Hypothalamus (tissue), 51 donors: Measurements from ENCODE around the gene CASP12.

Experiments
- DNase-seq, 51 donors: peaks; one replicate each; lab custom pipeline; 2025; lab: John Stamatoyannopoulos, UW

CASP12 gene

DNA sequence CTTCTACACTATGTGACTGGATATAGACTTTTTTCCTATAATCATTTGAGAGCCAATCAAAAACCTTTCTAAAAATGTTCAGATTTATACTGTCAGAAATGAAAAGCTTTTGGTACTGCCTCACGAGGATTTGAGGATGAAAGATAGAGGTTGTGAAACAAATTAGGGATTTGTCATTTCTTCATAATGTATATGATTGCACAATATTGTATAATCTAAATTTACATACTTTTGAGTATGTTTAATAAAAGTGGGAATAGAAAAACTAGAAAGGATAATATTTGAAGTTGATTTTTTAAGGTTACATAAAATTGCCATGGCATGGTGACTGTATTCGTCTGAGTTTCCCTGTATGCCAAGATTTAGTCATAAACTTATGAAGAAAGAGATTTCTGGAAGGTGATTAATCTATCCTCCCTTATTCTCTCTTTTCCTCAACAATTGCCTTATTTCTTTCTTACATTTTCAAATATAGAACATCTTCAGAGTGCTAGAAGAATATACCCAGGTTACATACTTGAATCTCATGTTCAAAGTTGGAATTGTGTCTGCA lies 56.2 kb downstream of the CASP12 start:
- no peak for DNase-seq

DNA sequence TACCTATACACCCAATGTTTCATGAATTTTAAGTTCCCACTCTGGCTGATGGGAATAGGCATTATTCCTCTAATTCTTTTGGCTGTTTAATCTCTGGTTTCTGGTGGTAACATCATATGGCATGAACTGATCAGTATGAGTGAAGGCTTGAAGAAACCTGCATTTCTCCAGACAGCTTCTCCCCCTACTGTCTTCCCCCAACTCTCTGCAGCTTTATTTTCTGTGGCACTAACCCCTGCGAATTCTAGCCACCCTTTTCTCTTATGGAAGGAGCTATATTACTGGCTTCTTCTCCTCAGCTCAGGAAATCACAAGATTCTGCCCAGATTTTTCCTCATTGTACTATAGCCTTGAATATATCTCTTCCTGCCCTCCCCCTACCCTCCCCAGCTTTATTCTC lies 57.1 kb downstream of the CASP12 start:
- DNase-seq: no peak

DNA sequence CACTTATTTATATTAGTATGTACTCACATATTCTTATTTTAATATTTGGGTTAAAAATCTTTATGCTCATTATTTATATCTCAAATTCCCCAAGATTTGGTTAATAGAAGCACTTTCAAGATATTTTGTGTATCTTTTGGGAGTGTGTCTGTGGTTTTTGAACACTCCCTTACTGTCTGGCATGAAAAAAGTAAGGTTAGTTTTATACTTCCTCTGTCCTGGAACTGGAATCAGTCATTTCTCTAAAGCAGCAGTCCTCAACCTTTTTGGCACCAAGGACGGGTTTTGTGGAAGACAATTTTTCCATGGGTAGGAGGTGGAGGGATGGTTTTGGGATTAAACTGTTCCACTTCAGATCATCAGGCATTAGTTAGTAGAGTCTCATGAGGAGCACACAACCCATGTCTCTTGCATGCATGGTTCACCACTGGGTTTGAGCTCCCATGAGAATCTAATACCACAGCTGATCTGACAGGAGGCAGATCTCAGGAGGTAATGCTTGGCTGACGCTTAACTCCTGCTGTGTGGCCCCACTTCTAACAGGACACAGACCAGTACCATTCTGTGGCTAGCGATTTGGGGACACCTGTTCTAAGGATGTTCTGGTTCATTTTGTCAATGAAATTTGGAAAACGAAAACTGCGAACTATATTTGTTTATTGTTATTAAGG lies 60.2 kb downstream of the CASP12 start:
- no peak for DNase-seq

DNA sequence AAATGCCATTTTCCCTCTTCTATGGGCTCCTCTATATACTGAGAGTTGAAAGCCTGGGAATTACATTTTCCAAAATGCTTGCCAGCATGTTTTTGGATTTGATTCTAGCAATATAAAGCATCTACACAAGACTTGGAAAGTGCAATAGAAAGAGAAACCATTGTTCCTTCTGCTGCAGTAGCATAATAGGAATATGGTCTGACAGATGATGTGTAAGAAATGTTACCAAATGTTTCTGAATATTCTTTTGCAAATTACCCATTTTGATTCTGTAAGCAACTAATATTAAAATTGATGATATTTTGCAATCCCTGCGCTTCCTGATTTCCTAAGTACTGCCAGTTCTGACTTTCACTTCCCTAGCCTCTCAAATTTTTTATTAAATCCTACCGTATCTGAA lies 61.6 kb downstream of the CASP12 start:
- no peak for DNase-seq
